AG08395 (cell line): ENCODE measurements around the gene MACROD2.
A peak's percentile ranks its signal among the peaks of the same experiment; 100 is the strongest.

Experiments
- DNase-seq: peaks from one replicate; pipeline ENCODE4 v3.0.0; 2012; ENCODE audit warnings: mixed read lengths, low spot score

Gene MACROD2

DNA sequence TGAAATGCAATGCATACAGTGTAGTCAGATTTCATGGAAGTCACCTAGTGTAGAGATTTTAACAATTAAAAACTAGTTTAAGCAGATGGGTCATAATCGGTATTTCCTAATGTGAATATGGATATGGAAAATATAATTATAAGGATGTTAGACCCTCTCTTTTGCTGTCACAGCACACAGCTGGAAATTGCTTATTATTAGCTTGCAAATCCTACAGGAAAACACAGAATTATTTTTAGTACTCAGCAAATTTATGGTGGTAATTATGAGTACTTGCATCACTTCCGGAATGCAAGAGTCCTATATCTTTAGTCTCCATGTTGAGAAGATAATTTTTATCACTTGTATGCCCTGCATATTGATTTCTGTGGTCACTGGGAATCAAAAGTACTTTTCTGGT, 1584.4 kb downstream of the MACROD2 start:
- no peak for DNase-seq

- no peak for DNase-seq
Observed at GRCh38 chr20:15582146-15582760, 1586.9 kb downstream of the MACROD2 start.

DNA sequence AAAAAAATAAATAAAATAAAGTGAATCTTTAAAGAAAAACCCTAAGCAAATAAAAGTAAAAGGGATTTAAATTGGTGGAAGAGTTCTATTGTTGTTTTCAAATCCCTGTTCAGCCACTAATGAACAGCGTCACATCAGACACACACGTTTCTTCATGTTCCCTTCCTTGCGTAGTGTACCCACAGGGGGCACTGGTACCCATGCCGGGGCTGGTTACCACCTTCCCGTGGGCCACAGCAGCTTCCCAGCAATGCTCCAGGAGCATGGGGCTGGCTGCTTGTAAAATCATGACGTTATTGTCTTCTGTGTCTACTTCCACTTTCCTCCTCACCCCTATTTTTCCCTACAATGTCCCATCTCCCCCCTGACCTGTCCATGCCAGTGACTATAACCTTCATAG, 1589.2 kb downstream of the MACROD2 start:
- DNase-seq: no peak

- no peak for DNase-seq
Observed at GRCh38 chr20:15593081-15593480, 1597.8 kb downstream of the MACROD2 start.

DNA sequence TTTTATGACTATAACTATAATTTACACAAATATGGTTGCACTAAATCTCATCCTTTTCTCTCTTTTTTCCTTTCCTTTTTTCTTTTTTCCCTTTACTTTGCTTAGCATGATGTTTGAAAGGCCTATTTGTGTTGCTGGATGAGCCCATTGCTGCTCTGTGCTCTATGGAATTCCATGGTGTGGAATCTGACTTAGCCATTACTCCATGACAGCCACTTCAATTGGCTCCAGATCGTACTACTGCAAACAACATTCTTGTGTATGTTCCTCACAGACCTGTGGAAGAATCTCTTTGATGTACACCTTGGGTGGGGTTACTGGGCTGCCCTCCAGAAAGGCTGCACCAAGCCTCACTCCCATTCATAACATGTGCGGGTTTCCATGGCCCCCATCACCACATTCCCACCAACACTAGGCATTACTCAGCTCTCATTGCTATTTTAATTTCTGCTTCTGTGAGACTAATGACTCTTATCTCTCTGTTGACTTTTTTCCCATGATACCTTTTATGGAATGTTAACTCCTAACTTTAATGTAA, 1598.9 kb downstream of the MACROD2 start:
- DNase-seq: no peak

DNA sequence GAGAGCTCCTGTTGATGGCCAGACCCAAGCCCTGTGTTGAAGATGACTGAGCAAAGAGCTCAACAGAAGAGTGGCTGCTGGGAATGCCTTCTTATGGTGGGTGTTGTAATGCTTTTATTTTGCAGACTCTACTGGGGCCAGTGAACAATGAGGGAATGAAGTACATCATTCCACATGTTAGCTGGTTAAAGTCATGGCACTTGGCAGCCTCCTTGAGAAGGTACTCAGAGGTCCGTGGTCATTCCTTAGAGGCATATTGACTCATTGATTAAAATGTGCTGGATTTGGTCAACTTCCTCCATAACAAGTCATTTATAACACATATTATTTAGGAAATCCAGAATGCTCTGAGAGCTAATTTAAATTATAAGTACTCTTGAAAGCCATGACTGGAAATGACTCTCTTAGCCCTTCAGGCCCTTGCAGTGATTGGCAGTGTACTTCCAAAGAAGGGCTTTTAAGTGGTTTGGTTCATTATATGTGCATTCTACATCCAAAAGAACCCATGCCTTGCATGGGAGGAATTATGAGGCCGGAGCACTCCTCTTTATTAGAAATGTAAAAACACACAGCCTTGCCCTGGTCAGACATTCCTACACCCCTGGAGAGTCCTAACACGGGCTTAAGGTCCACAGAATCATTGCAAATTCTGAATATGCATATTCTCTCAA, 1601.0 kb downstream of the MACROD2 start:
- no peak for DNase-seq

- DNase-seq: no peak
Observed at GRCh38 chr20:15597306-15597705, 1602.0 kb downstream of the MACROD2 start.

DNA sequence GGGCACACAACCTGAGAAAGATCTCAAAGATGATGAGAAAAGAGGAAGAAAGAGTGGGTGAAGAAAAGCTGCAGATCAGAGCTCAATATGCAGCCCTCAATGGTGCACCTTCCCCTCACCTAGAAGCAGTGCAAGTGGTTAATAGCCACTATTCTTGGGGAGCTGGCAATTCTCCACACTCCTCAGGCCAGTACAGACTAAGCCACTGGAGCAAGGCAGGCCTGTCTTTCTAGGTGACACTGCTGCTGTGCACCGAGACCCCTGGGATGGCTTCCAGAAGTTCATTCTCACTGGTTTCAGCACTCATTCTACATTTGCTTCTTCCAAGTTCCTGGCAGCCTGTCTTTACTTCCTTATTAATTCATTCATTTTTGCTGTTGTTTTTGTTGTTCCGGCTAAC, 1604.6 kb downstream of the MACROD2 start:
- DNase-seq: no peak

DNA sequence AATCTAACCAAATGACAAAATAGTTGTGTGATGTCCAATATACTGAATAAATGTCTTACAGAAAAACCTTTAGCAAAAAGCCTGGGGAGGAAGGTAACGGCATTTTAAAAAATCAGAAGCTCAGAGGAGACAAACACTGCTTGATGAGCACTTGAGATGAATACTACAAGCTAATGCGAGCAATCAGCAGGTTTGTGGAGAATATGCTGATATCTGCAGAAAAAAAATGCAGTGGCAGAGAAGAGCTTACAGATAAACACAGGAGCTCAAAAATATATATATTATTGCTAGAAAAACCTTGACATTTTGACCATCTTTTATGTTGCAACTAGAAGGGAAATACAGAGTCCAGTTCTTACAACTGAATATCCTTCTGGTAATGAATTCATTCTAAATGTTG, 1605.2 kb downstream of the MACROD2 start:
- no peak for DNase-seq

DNA sequence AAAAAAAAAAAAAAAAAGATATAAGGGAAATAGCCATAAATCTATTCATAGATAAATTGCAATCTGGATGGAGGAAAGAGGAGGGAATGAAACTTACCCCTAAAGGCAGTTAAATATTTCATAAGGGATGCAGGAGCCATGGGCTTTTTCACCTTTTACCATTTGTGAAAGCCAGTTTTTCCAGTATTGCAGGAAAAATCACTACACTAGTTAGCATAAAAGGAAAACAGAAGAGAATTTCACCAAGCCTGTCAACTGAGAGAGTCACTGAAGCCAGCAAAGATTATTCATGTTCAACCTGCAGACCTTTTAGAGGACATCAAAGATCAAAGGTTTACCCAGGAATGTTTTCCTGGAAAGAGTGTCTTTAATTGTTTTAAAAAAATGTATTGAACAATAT, 1608.2 kb downstream of the MACROD2 start:
- DNase-seq: no peak

GRCh38 chr20:15603978-15604805, 1608.9 kb downstream of the MACROD2 start:
- no peak for DNase-seq

DNA sequence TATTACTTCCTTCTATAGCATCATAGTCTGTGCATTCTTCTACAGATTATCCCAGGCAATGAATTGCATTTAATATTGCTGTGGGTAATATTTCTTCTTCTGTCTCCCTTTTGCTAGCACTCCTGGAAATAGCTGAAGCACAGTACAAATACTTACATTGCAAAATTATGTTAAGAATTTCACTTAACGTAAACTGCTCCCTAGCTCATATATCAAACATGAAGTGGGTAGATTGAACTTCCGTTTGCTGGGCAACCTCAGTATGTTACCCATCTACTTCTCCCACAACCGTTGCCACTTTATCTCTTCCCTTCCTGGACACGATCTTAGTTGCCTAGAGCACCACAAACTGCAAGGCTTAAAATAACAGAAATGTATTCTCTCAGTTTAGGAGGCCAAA, 1614.6 kb downstream of the MACROD2 start:
- no peak for DNase-seq

DNA sequence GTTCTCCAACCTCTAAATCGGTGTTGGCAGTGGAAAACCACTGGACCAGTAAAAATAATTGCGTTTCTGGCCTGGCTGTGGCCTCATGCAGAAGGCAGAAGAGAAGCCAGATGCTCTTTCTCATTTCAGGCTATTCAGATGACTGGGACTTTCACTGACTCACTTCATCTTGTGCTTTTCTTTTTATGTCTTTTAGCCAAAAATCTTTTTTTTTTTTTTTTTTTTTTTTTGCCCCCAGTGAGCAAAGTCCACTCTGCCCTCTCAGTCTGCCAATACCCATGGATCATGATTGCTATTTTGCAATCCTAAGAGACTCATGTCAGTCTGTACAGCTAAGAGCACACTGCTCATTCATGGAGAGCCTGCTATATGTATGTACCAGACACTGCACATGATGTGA, 1615.5 kb downstream of the MACROD2 start:
- no peak for DNase-seq

DNA sequence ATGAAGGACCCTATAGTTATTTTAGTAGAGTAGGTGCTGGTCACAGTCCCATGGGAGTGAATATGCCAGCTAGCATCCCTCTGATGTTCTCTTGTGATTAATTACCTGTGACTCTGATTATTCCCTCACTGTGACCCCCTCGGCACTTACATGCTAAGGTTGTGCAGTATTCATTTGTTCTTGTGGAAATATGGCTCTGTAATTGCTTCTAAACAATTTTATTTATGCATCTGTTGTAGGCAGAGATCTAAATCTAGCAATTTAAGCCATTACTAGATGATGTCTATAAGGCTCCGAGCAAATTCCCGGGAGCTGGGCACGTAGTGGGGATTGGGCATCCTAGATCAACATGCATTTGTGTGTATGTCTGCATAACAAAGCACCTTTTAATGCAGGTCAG, 1616.2 kb downstream of the MACROD2 start:
- no peak for DNase-seq

DNA sequence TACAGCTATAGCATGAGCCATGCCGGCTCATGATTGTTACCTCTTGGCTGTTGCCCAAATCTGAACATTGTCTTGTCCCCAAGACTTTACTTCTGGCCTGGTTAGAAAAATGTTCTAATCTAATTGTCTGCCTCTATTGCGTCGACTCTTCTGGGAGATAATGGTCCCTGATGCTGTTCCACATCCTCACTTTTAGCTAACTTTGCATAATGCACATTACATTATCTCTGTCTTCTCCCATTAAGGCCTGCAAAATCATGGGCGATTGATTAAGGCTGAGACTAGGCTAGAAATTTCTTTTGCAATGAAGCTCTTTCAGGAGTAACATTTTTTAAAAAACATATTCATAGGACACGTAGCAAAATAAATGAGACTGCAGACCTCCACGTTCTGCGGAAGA, 1616.9 kb downstream of the MACROD2 start:
- no peak for DNase-seq

DNA sequence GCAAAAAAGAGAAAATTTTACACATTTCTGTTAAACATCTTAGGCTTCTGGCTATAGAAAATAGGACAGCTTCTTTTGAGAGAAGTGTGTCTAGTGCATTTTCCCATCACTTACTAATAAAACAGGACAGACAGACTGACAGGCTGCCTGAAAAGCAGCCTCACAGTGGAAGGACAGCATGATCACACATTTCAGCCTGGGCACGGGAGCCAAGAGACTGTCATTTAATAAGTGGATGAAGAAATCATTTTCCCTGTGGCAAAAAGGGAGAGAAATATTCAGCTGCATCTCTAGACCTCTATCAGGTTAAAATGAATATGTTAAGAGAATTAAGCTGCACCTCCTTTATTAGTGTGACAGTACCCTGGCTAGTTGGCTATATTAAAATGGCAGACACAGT, 1617.5 kb downstream of the MACROD2 start:
- DNase-seq: no peak

- no peak for DNase-seq
Observed at GRCh38 chr20:15613530-15613929, 1618.2 kb downstream of the MACROD2 start.

- DNase-seq: peak; percentile 8
Observed at GRCh38 chr20:15616626-15617025, 1621.3 kb downstream of the MACROD2 start.

DNA sequence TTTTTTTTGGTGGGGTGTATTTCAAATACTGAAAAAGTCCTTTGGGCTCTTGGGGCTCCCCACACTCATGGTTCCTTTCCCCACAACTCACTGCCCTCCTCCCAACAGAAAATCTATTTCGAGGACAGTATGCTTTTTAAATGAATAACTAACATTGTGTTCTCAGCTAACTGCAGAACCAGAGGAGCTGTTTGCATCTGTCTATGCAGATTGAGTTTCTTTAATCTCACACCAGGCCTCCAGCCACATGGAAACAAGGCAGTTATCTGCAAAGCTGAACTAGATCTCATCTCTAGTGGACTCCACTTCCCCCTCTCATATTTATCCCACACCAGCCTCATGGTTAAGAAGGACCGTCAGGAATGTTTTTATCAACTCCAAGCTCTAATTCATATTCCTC, 1622.8 kb downstream of the MACROD2 start:
- no peak for DNase-seq

GRCh38 chr20:15618912-15619311, 1623.6 kb downstream of the MACROD2 start:
- no peak for DNase-seq

GRCh38 chr20:15619341-15619740, 1624.0 kb downstream of the MACROD2 start:
- DNase-seq: no peak

DNA sequence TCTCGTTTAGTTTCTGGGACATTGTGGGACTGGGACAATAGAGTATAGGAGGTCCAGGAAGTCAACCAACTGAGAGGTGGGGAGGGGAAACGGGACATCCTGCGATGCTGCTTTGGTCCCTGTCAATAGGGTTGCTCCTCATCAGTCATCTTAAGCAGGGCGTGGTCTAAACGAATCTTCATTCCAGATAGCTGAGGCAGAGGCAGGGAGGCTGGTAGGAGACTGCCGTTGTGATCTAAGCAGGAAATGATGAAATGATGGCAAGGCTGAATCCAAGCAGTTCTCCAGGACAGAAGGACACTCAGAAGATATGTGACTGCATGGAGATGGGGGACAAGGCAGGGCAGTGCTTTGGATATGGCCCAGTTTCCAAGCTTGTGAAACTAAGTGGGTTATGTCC, 1624.5 kb downstream of the MACROD2 start:
- DNase-seq: no peak

DNA sequence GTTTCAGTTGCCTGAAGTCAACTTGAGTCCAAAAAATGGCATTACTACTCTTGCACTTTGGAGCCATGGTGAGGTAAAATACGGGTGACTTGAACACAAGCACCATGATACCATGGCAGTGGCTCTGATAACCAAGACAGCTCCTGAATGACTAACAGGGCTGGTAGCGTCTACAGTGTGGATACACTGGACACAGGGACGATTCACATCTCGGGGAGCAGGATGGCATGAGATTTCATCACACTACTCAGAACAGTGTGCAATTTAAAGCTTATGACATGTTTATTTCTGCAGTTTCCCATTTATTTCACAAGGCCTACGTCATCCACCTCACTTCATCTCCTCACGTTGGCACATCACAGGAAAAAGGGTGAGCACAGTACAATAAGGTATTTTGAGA, 1627.1 kb downstream of the MACROD2 start:
- DNase-seq: no peak
